Stimulated activated CD4-positive, alpha-beta T cell treated with anti-CD3 and anti-CD28 coated beads, Interleukin-12 subunit alpha, Interleukin-12 subunit beta, amount 100 ng/mL, for 48 hours (primary cell): ENCODE data around the gene SLCO2B1.

Source experiments
- DNase-seq, 3 donors: peaks; one replicate each; pipeline ENCODE4 v3.0.0-alpha.2; 2020; ENCODE audit warnings: low read depth in 2 of 3, low spot score in 1 of 3

SLCO2B1 gene

DNA sequence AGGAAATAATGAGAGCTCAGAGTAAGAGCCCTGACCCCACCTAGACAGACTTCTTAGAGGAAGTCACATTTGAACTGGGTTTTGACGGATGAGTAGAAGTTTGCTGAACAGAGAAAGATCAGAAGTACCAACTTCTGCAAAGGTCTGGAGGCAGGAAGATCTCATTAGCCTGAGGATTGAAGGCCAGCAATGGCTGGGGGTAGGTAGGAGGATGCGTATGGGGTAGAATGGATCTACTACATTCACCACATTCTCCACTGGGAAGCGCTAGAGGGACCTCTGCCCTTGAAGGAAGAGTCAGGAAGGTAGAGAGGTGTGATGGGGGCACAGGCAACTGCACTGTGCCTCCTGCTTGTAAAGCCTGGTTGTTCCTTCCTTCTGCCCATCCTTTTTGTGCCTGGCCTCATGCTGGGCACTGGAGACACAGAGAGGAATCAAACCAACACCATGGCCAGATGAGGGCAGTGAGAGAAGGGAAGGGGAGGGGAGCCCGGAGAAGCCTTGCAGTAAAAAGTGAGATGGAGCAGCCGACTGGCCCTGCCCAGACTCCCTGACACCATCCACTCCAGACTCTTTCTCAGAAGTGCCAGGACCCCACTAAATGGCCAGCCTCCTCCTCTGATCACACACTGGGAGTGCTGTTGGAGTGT is 94.6 kb downstream of the SLCO2B1 start:
- DNase-seq, result no peak

- no peak for DNase-seq
Observed at GRCh38 chr11:75246006-75246670, 95.2 kb downstream of the SLCO2B1 start.

- no peak for DNase-seq
Observed at GRCh38 chr11:75246671-75247350, 95.9 kb downstream of the SLCO2B1 start.

- no peak for DNase-seq
Observed at GRCh38 chr11:75248924-75249256, 98.0 kb downstream of the SLCO2B1 start.

DNA sequence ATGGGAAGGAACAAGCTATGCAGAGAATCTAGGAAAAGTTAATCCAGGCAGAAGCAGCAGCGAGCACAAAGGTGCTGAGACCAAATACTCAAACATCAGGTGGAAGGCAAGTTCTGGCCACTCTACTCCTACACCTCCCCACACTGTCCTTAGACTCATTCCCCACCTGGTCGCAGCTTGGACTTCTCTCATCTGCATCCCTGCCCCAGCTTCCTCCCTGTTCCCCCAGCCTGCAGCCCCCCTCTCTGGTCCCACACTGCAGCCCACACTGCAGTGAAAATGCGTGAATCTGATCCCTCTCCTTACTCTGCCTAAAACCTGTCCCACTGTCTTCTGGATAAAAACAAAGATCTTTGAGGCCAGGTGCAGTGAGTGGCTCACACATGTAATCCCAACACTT is 98.8 kb downstream of the SLCO2B1 start:
- DNase-seq, result no peak

- DNase-seq, result no peak
Observed at GRCh38 chr11:75254326-75254725, 103.4 kb downstream of the SLCO2B1 start.
